Neuronal stem cell (in vitro differentiated cells): ENCODE measurements around the gene RSAD2.

Experiments used
- DNase-seq: peaks from one replicate; pipeline ENCODE4 v3.0.0-alpha.2; 2013; ENCODE audit warnings: low spot score
- H2AFZ ChIP-seq: one replicate; pipeline ENCODE4 v1.6.1; 2013; ENCODE audit warnings: mild to moderate bottlenecking, low read length, inconsistent platforms
- H2AK5ac ChIP-seq: 2 replicates; pipeline ENCODE4 v1.6.1; 2013; ENCODE audit warnings: low read depth, mild to moderate bottlenecking, inconsistent platforms, low read length, moderate library complexity, mixed read lengths
- H2BK120ac ChIP-seq: 2 replicates; pipeline ENCODE4 v1.6.1; 2013; ENCODE audit warnings: low read depth, mild to moderate bottlenecking, inconsistent platforms, low read length, moderate library complexity, mixed read lengths
- H2BK12ac ChIP-seq: one replicate; pipeline ENCODE4 v1.6.1; 2013; ENCODE audit warnings: low read length, inconsistent platforms
- H2BK15ac ChIP-seq: 2 replicates; pipeline ENCODE4 v1.6.1; 2013; ENCODE audit warnings: mild to moderate bottlenecking, low read length, inconsistent platforms, mixed read lengths
- H2BK5ac ChIP-seq: one replicate; pipeline ENCODE4 v1.6.1; 2013; ENCODE audit warnings: inconsistent platforms, mild to moderate bottlenecking, low read length, moderate library complexity
- H3K14ac ChIP-seq: one replicate; pipeline ENCODE4 v1.6.1; 2013; ENCODE audit warnings: low read length, inconsistent platforms
- H3K18ac ChIP-seq: 2 replicates; pipeline ENCODE4 v1.6.1; 2013; ENCODE audit warnings: low read length, inconsistent platforms
- H3K23ac ChIP-seq: 2 replicates; pipeline ENCODE4 v1.6.1; 2013; ENCODE audit warnings: low read depth, mild to moderate bottlenecking, mixed read lengths, low read length, inconsistent platforms; ENCODE audit not compliant: poor library complexity
- H3K27ac ChIP-seq: replicated peaks from 3 replicates; pipeline ENCODE4 v1.5.1; 2013; ENCODE audit warnings: low read length, inconsistent platforms
- H3K27me3 ChIP-seq, 3 experiments: 2 replicates each; pipeline ENCODE4 v1.6.1; 2013; ENCODE audit warnings: low read length in 3 of 3, mild to moderate bottlenecking in 2 of 3, inconsistent platforms in 1 of 3, low read depth in 1 of 3, mixed read lengths in 1 of 3, moderate library complexity in 1 of 3; ENCODE audit not compliant: control insufficient read depth in 3 of 3, insufficient read depth in 3 of 3
- H3K36me3 ChIP-seq, 2 donors: replicated peaks in 1 of 2; 2 replicates each; pipeline ENCODE4 v1.6.1; 2013; ENCODE audit warnings: low read length in 2 of 2; ENCODE audit not compliant: control insufficient read depth in 2 of 2, insufficient read depth in 2 of 2
- H3K4ac ChIP-seq: 2 replicates; pipeline ENCODE4 v1.6.1; 2013; ENCODE audit warnings: inconsistent platforms, mild to moderate bottlenecking, low read length, moderate library complexity
- H3K4me1 ChIP-seq, 2 donors: 1 replicate in 1 of 2; 2 replicates in 1 of 2; pipeline ENCODE4 v1.6.1; 2013; ENCODE audit warnings: low read length in 2 of 2, low read depth in 1 of 2; ENCODE audit not compliant: control insufficient read depth in 2 of 2, insufficient read depth in 1 of 2
- H3K4me2 ChIP-seq: one replicate; pipeline ENCODE4 v1.6.1; 2013; ENCODE audit warnings: mild to moderate bottlenecking, low read length, inconsistent platforms; ENCODE audit not compliant: insufficient read depth, poor library complexity, severe bottlenecking
- H3K4me3 ChIP-seq, 2 donors: 2 replicates each; pipeline ENCODE4 v1.5.1; 2013; ENCODE audit warnings: low read length in 2 of 2, mild to moderate bottlenecking in 2 of 2, inconsistent platforms in 1 of 2, moderate library complexity in 1 of 2
- H3K79me1 ChIP-seq: one replicate; pipeline ENCODE4 v1.6.1; 2013; ENCODE audit warnings: low read depth, mild to moderate bottlenecking, inconsistent platforms, low read length, moderate library complexity
- H3K9ac ChIP-seq: one replicate; pipeline ENCODE4 v1.6.1; 2013; ENCODE audit warnings: mild to moderate bottlenecking, low read depth, low read length, inconsistent platforms; ENCODE audit not compliant: poor library complexity
- H3K9me3 ChIP-seq, 2 donors: replicated peaks in 1 of 2; 2 replicates each; pipeline versions ENCODE3 to v1.6.1; 2013; ENCODE audit warnings: low read length in 2 of 2, mild to moderate bottlenecking in 2 of 2, inconsistent platforms in 1 of 2, low read depth in 1 of 2, mixed read lengths in 1 of 2, moderate library complexity in 1 of 2; ENCODE audit not compliant: control insufficient read depth in 2 of 2, insufficient read depth in 1 of 2
- H4K8ac ChIP-seq: one replicate; pipeline ENCODE4 v1.6.1; 2013; ENCODE audit warnings: low read depth, mild to moderate bottlenecking, inconsistent platforms, low read length, moderate library complexity
- H4K91ac ChIP-seq: one replicate; pipeline ENCODE4 v1.6.1; 2013; ENCODE audit warnings: low read length, low read depth, mild to moderate bottlenecking, inconsistent platforms; ENCODE audit not compliant: poor library complexity
- WGBS, 2 donors: extraction: QIAGEN DNeasy Blood & Tissue Kit; methylation state at CpG; one replicate each; pipeline ENCODE4 v1.1.7; 2013; ENCODE audit warnings: missing lambda C conversion rate in 2 of 2, mixed read lengths in 1 of 2; ENCODE audit not compliant: insufficient read length in 2 of 2, insufficient replicate concordance in 1 of 2; ENCODE audit errors: extremely low coverage in 2 of 2; 5-methylcytosine and 5-hydroxymethylcytosine counted together

The RSAD2 gene

DNA sequence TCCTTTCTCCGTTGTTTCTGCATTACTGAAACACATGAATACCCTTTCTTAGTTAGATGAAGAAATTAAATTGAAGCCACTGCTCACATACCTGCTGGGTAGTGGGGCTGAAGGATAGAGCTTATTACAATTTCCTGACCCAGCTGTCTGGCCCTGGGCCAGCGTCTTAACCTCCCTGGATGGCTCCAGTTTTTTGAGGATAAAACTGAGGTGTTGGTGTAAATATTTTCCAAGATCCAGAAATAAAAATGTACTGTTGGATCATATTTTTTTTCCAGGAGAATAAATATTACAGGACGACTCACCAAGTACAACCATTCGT, 43.1 kb downstream of the RSAD2 start:
- Histone ChIP-seq H4K91ac (no peak overlapping the region), H3K4me1 (peaks cover 5 to 30% of the 10 kb centered on the region in 2 donors), H3K4me3 (no peak overlapping the region), H2AK5ac (no peak overlapping the region), H4K8ac (no peak overlapping the region), H2AFZ (no peak overlapping the region), H3K79me1 (peaks cover 28% of the 10 kb centered on the region), H3K9ac (no peak overlapping the region), H3K14ac (no peak overlapping the region), H3K36me3 (peaks cover 5 to 33% of the 10 kb centered on the region in 2 donors), H3K18ac (no peak overlapping the region), H3K4ac (no peak overlapping the region), H3K4me2 (no peak overlapping the region), H3K9me3 (no peaks in the 10 kb centered on the region), H2BK12ac (no peak overlapping the region), H3K23ac (no peak overlapping the region), H2BK5ac (no peak overlapping the region), H2BK120ac (no peak overlapping the region), H2BK15ac (no peak overlapping the region), H3K27me3 (no peaks in the 10 kb centered on the region), H3K27ac (no peak overlapping the region)
- DNase-seq = no peak
- no CpG with 5 or more reads among the region's 4 CpGs for WGBS, 2 donors

DNA sequence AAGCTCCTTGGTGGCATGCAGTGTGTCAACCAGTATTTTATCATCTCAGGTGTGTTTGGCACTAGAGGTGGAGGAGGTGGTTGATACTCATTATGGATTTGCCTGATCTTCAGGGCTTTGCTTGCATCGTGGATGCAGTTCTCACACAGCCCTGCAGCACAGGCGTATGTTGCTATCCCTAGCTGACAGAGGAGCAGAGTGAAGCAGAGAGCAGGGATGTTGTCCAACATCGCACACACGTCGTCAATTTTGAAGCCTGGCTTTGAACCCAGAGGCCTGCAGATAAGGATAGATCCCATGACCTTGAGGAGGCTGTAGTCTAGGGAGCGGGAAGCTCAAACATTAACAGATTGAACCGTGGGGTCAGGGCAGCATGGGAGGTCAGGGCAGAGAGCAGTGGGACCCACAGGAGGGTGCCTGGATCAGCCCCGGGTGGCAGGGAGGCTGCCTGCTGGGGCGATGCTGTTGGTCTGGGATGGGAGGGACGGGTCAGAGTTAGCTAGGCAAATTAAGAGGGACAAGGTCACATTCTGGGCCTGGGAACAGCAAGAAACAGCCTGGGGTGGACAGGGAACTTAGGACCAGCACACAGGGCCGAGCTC, 43.8 kb downstream of the RSAD2 start:
- Histone ChIP-seq H3K27me3 (no peaks in the 10 kb centered on the region), H3K36me3 (peaks cover 5 to 33% of the 10 kb centered on the region in 2 donors), H3K18ac (peak overlapping the region; percentile 46), H4K8ac (no peak overlapping the region), H4K91ac (peak overlapping the region; percentile 46), H3K9ac (peak overlapping the region; percentile 80), H3K4ac (no peak overlapping the region), H3K4me1 (peaks cover 4 to 30% of the 10 kb centered on the region in 2 donors), H3K14ac (peak overlapping the region; percentile 9), H3K9me3 (no peaks in the 10 kb centered on the region), H2AFZ (no peak overlapping the region), H2BK12ac (no peak overlapping the region), H3K79me1 (peaks cover 32% of the 10 kb centered on the region), H3K4me2 (no peak overlapping the region), H2BK5ac (no peak overlapping the region), H3K27ac (no peak overlapping the region), H2BK120ac (no peak overlapping the region), H2BK15ac (no peak overlapping the region), H3K23ac (peak overlapping the region; percentile 26), H3K4me3 (peak overlapping the region in 1 of 2 donors; percentile 11), H2AK5ac (no peak overlapping the region)
- WGBS, 2 donors = no CpG with 5 or more reads among the region's 11 CpGs
- no peak for DNase-seq

DNA sequence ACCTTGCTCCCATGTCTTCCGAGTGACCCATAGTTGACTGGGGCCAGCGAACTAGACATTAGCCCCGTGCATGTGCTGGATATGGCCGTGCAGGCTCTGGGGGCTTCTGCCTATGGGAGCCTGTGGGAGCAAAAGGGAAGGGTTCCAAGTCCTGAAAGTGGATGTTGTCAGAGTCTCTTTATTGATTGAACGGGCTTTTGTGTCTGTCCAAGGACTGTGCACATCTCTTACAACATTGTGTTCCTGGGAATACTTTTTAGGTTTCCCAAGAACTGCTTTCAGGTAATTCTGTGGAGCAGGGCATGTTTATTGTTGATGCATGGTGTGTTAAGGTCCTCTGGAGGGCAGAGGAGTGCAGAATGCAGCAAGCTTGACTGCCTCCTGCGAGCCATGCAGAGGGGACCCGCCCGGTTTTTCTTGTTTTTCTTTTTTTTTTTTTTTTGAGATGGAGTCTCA, 44.7 kb downstream of the RSAD2 start:
- Histone ChIP-seq H2AFZ (no peak overlapping the region), H2BK120ac (no peak overlapping the region), H2BK12ac (no peak overlapping the region), H3K27ac (no peak overlapping the region), H2AK5ac (no peak overlapping the region), H3K14ac (no peak overlapping the region), H3K36me3 (peaks cover 5 to 33% of the 10 kb centered on the region in 2 donors), H2BK15ac (no peak overlapping the region), H3K4ac (no peak overlapping the region), H3K9me3 (no peaks in the 10 kb centered on the region), H3K4me3 (no peak overlapping the region), H3K18ac (peak overlapping the region; percentile 33), H3K79me1 (peaks cover 32% of the 10 kb centered on the region), H3K4me1 (peaks cover 0 to 29% of the 10 kb centered on the region in 2 donors), H3K9ac (no peak overlapping the region), H3K4me2 (no peak overlapping the region), H4K8ac (no peak overlapping the region), H3K27me3 (no peaks in the 10 kb centered on the region), H4K91ac (no peak overlapping the region), H3K23ac (no peak overlapping the region), H2BK5ac (no peak overlapping the region)
- no CpG with 5 or more reads among the region's 8 CpGs for WGBS, 2 donors
- no peak for DNase-seq

DNA sequence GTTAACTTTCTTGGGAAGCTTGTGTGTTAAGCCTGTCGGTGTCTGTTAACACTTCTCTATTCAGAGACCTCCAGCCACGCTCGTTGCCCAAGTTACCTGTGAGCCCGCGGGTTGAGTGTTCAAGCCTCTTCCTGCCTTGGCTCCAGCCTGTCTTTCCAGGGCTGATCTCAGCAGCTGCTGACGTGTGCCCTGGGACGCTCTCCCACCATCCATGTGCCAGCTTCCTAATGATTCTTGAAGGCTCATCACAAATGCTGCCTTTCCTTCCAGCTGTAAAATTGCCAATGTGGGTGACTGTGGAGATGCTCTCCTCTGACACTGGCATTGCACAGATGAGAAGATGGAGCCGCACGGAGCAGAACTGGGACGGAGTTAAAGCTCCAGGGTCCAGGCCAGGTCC, 45.7 kb downstream of the RSAD2 start:
- WGBS, 2 donors = no CpG with 5 or more reads among the region's 10 CpGs
- Histone ChIP-seq H3K27me3 (no peaks in the 10 kb centered on the region), H3K36me3 (peaks cover 9 to 39% of the 10 kb centered on the region in 2 donors), H4K91ac (no peak overlapping the region), H2AFZ (no peak overlapping the region), H3K4me3 (no peak overlapping the region), H3K18ac (peak overlapping the region; percentile 74), H2BK12ac (no peak overlapping the region), H2BK120ac (no peak overlapping the region), H3K27ac (no peak overlapping the region), H3K79me1 (peaks cover 34% of the 10 kb centered on the region), H3K4me2 (no peak overlapping the region), H3K23ac (no peak overlapping the region), H3K4me1 (peaks cover 0 to 29% of the 10 kb centered on the region in 2 donors), H3K14ac (no peak overlapping the region), H3K9ac (no peak overlapping the region), H2BK5ac (no peak overlapping the region), H2BK15ac (no peak overlapping the region), H3K9me3 (no peaks in the 10 kb centered on the region), H4K8ac (no peak overlapping the region), H3K4ac (no peak overlapping the region), H2AK5ac (no peak overlapping the region)
- no peak for DNase-seq
